GDM1 (cell line): ENCODE measurements around the gene CAMK1D.
"Not testable (repeated sequence)": the region's sequence is repeated elsewhere in the genome, so short reads cannot be mapped to it uniquely, and the experiment has no call there.

Experiments used
- DNase-seq: peaks from one replicate; lab custom pipeline; 2025; lab: John Stamatoyannopoulos, UW

CAMK1D gene

GRCh38 chr10:12469345-12469744 lies 120.0 kb downstream of the CAMK1D start:
- DNase-seq, result no peak

GRCh38 chr10:12470719-12471118 lies 121.4 kb downstream of the CAMK1D start:
- DNase-seq, result no peak

DNA sequence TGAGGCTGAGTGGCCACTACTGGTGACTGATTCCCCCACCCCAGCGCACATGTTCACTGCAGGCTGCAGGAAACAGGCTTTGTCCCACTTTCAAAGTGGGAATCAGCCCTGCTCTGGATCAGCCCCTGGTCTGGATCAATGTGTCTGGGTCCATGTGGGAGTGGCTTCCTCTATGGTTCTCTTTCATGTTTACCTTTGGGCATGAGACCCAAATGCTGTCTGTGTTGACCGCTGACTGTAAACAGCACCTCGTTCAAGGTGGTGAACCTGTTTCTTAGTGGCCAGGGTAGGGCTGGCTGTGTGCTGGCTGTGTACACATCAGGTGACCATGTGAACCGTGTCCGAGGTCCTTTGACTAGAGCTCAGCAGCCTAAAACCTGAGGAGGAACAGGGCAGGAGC lies 121.8 kb downstream of the CAMK1D start:
- DNase-seq, result no peak

- no peak for DNase-seq
These were observed 124.1 kb downstream of the CAMK1D start for GRCh38 chr10:12473491-12473890.

DNA sequence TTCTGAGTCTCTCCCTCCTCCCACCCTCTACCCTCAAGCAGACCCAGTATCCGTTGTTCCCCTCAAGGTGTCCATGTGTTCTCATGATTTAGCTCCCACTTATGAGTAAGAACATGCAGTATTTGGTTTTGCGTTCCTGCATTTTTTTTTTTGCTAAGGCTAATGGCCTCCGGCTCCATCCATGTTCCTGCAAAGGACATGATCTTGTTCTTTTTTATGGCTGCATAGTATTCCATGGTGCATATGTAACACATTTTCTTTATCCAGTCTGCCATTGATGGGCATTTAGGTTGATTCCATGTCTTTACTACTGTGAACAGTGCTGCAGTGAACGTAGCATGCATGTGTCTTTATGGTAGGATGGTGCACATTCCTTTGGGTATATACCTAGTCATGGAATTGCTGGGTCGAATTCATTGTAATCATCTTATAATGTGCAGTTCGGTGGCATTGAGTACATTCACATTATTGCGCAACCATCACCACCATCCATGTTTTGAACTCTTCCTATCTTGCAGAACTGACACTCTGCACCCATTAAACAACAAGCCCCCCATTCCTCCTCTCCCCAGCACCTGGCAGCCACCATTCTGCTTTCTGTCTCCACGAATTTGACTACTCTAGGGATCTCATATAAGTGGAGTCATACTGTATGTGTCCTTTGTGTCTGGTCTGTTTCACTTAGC lies 125.5 kb downstream of the CAMK1D start:
- no peak for DNase-seq

GRCh38 chr10:12476656-12477055 lies 127.3 kb downstream of the CAMK1D start:
- no peak for DNase-seq

- DNase-seq, result no peak
These were observed 130.1 kb downstream of the CAMK1D start for GRCh38 chr10:12479437-12479844.

- DNase-seq, result no peak
These were observed 130.6 kb downstream of the CAMK1D start for GRCh38 chr10:12479924-12480323.

GRCh38 chr10:12480440-12480839 lies 131.1 kb downstream of the CAMK1D start:
- DNase-seq, result no peak

- DNase-seq, result no peak
These were observed 132.6 kb downstream of the CAMK1D start for GRCh38 chr10:12481924-12482323.

DNA sequence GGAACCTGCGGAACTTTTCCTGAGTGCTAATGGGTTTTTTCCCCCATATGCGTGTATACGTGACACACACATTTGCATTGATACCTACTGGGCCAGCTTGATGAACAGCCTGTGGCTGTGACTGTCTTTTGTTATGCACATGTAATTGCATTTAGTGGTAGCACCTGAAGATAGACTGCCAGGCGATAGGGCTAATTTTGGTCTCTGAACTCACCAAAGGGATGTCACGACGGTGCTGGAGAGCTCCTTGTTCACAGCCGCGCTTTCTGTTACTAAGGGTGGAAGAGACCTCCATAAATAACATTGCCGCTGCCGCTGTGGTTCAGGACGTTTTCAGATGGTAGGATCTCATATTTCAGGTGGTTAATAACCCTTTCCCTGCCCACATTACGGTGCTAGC lies 133.2 kb downstream of the CAMK1D start:
- DNase-seq, result no peak

- DNase-seq, result no peak
These were observed 134.9 kb downstream of the CAMK1D start for GRCh38 chr10:12484002-12484918.

GRCh38 chr10:12484941-12485805 lies 135.8 kb downstream of the CAMK1D start:
- DNase-seq, result no peak

GRCh38 chr10:12487366-12487765 lies 138.0 kb downstream of the CAMK1D start:
- no peak for DNase-seq

- no peak for DNase-seq
These were observed 139.3 kb downstream of the CAMK1D start for GRCh38 chr10:12488626-12489025.

GRCh38 chr10:12489357-12489756 lies 140.0 kb downstream of the CAMK1D start:
- DNase-seq, result no peak

- no peak for DNase-seq
These were observed 140.5 kb downstream of the CAMK1D start for GRCh38 chr10:12489806-12490205.

GRCh38 chr10:12490963-12491362 lies 141.6 kb downstream of the CAMK1D start:
- no peak for DNase-seq

DNA sequence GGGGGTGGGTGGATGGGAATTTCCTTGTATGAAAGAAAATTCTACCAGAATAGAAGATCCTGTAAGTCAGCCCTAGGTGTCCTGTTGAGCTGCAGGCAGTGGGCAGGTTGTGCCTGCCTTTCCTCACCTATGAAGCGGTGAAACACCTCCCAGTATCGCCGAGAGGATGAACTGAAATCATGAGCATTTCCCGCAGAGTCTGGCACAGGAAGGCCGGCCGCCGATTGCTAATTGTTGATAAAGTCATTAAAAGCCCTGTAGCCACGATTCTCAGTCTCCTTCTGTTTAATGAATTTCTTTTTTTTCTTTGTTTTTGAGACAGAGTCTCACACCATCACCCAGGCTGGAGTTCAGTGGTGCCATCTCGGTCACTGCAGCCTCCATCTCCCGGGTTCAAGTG lies 142.1 kb downstream of the CAMK1D start:
- no peak for DNase-seq

- DNase-seq, result no peak
These were observed 142.7 kb downstream of the CAMK1D start for GRCh38 chr10:12492016-12492415.

DNA sequence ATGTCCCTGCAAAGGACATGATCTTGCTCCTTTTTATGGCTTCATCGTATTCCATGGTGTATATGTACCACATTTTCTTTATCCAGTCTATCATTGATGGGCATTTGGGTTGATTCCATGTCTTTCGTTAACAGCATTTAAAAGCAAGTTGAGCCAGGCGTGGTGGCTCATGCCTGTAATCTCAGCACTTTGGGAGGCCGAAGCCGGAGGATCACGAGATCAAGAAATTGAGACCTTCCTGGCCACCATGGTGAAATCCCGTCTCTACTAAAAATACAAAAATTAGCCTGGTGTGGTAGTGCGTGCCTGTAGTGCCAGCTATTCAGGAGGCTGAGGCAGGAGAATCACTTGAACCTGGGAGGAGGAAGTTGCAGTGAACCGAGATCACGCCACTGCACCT lies 147.7 kb downstream of the CAMK1D start:
- not testable (repeated sequence) for DNase-seq
